Smooth muscle cell (in vitro differentiated cells): ENCODE data around the gene CC2D1B. TPM values are rescaled to one million over a fixed set of nuclear protein-coding genes. Genes with fewer than 3 reads are reported as not detected.
A peak's percentile ranks its signal among the peaks of the same experiment; 100 is the strongest.
"Not testable (repeated sequence)": the region's sequence is repeated elsewhere in the genome, so short reads cannot be mapped to it uniquely, and the experiment has no call there.

Source experiments
- DNase-seq: peaks from one replicate; lab custom pipeline; 2025; ENCODE audit not compliant: unreplicated experiment; lab: John Stamatoyannopoulos, UW
- H2AFZ ChIP-seq: fragments of 200-600 bp; sonication (generic); 2 replicates; pipeline ENCODE4 v1.6.0; 2016; ENCODE audit warnings: antibody characterized with exemption, low read depth, mild to moderate bottlenecking
- H3F3A ChIP-seq: fragments of 200-600 bp; sonication (generic); 2 replicates; pipeline ENCODE4 v1.6.0; 2017; ENCODE audit warnings: antibody characterized with exemption, low read depth
- H3K27ac ChIP-seq: fragments of 200-600 bp; sonication (generic); 2 replicates; pipeline ENCODE4 v1.5.1; 2016; ENCODE audit warnings: low read depth, mild to moderate bottlenecking
- H3K27me3 ChIP-seq: fragments of 200-600 bp; sonication (generic); 2 replicates; pipeline ENCODE4 v1.6.1; 2016; ENCODE audit warnings: low read depth, mild to moderate bottlenecking
- H3K36me3 ChIP-seq: fragments of 200-600 bp; sonication (generic); 2 replicates; pipeline ENCODE4 v1.5.1; 2016; ENCODE audit warnings: low read depth
- H3K4me1 ChIP-seq: fragments of 200-600 bp; sonication (generic); 2 replicates; pipeline ENCODE4 v1.5.1; 2016; ENCODE audit warnings: low read depth
- H3K4me2 ChIP-seq: fragments of 200-600 bp; sonication (generic); 2 replicates; pipeline ENCODE4 v1.6.0; 2016; ENCODE audit warnings: mild to moderate bottlenecking
- H3K4me3 ChIP-seq: fragments of 200-600 bp; sonication (generic); 2 replicates; pipeline ENCODE4 v1.5.1; 2016; ENCODE audit warnings: mild to moderate bottlenecking
- H3K79me2 ChIP-seq: fragments of 200-600 bp; sonication (generic); 2 replicates; pipeline ENCODE4 v1.6.0; 2016; ENCODE audit warnings: low read depth, mild to moderate bottlenecking
- H3K9ac ChIP-seq: fragments of 200-600 bp; sonication (generic); 2 replicates; pipeline ENCODE4 v1.6.0; 2016; ENCODE audit warnings: low read depth
- H3K9me3 ChIP-seq: fragments of 200-600 bp; sonication (generic); replicated peaks from 2 replicates; pipeline ENCODE4 v1.5.1; 2016; ENCODE audit warnings: low read depth
- H4K20me1 ChIP-seq: fragments of 200-600 bp; sonication (generic); 2 replicates; pipeline ENCODE4 v1.6.0; 2016; ENCODE audit warnings: low read depth
- WGBS: methylation state at CpG from one replicate; pipeline ENCODE4 v1.1.7; 2016; ENCODE audit warnings: low lambda C conversion rate; 5-methylcytosine and 5-hydroxymethylcytosine counted together
- polyA plus RNA-seq: library from polyadenylated mRNA; unstranded; fragments of >200 nt; fragmentation: Nextera tagmentation; extraction: Ambion mirVana; gene quantifications from 2 replicates; pipeline ENCODE4 v1.2.1, GENCODE V29; 2016
- total RNA-seq: library from RNA; depleted of rRNA; stranded (reverse); fragments of >200 nt; gene quantifications from 2 replicates; pipeline ENCODE4 v1.2.3, GENCODE V29; 2014
- TF ChIP-seq, protein P1 (sequence below): fragments of 200-600 bp; sonication (generic); IDR thresholded peaks from 2 replicates; pipeline ENCODE4 v1.5.1; 2017; ENCODE audit warnings: borderline replicate concordance, mild to moderate bottlenecking, antibody characterized with exemption; ENCODE audit not compliant: insufficient read depth, poor library complexity, severe bottlenecking

CC2D1B gene
- total and polyA plus RNA-seq, 2 experiments from 2014 or later = 7.9 to 12.5 TPM

DNA sequence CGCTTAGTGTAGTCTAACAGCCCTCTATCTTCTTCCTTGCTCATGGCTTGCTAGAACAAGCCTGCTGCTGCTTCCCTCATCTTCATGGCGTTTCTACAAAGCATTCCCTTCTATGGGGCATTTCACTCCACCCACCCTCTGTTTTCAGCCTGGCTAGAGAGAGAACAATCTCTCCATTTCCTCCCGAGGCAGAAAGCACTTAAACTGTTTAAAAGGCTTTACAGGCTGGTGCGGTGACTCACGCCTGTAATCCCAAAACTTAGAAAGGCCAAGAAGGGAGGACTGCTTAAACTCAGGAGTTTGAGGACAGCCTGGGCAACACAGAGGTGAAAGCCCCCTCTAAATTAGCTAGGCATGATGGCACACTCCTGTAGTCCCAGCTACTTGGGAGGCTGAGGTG, 20.5 kb upstream of the CC2D1B start:
- H3F3A ChIP-seq = no peaks in the 10 kb centered on the region
- no peaks in the 10 kb centered on the region for H3K27me3 ChIP-seq
- no peaks in the 10 kb centered on the region for H3K36me3 ChIP-seq
- no peaks in the 10 kb centered on the region for H3K4me1 ChIP-seq
- H3K9me3 ChIP-seq = no peaks in the 10 kb centered on the region
- 18% methylated on average over 5 of the region's 5 CpGs for WGBS
- peak overlapping the region; percentile 30 for H3K4me2 ChIP-seq
- H2AFZ ChIP-seq = peak overlapping the region; percentile 9
- peak overlapping the region; percentile 47 for H3K27ac ChIP-seq
- no peaks in the 10 kb centered on the region for H3K79me2 ChIP-seq
- no peak overlapping the region for H3K9ac ChIP-seq
- TF ChIP-seq, protein P1, sequence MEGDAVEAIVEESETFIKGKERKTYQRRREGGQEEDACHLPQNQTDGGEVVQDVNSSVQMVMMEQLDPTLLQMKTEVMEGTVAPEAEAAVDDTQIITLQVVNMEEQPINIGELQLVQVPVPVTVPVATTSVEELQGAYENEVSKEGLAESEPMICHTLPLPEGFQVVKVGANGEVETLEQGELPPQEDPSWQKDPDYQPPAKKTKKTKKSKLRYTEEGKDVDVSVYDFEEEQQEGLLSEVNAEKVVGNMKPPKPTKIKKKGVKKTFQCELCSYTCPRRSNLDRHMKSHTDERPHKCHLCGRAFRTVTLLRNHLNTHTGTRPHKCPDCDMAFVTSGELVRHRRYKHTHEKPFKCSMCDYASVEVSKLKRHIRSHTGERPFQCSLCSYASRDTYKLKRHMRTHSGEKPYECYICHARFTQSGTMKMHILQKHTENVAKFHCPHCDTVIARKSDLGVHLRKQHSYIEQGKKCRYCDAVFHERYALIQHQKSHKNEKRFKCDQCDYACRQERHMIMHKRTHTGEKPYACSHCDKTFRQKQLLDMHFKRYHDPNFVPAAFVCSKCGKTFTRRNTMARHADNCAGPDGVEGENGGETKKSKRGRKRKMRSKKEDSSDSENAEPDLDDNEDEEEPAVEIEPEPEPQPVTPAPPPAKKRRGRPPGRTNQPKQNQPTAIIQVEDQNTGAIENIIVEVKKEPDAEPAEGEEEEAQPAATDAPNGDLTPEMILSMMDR = no peak
- no peak overlapping the region for H3K4me3 ChIP-seq
- no peaks in the 10 kb centered on the region for H4K20me1 ChIP-seq
- no peak for DNase-seq

DNA sequence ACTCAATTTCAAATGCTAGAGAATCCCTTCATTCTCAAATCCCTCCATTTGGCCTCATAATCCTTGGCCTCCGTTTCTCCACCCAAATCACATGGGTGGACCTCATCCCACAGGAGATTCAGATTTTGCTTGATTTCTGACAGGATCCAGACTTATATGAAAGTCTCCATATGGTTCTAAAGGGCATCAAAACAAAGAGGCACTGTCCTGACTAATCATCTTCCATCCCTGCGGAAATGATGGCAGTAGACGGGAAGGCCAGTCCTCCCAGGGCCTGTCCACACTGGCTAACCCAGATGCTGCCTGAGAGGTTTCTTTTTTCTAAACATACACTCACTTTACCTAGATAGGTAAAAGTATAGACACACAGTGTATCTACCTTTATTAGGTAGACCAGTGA, 19.4 kb upstream of the CC2D1B start:
- H3K4me2 ChIP-seq = no peak overlapping the region
- H2AFZ ChIP-seq = no peak overlapping the region
- no peaks in the 10 kb centered on the region for H3K79me2 ChIP-seq
- H3K9me3 ChIP-seq = no peaks in the 10 kb centered on the region
- 89% methylated on average over 3 of the region's 3 CpGs for WGBS
- no peak overlapping the region for H3K27ac ChIP-seq
- no peaks in the 10 kb centered on the region for H3K36me3 ChIP-seq
- TF ChIP-seq, protein P1 = no peak
- no peak overlapping the region for H3K9ac ChIP-seq
- DNase-seq = no peak
- no peaks in the 10 kb centered on the region for H3K4me1 ChIP-seq
- no peaks in the 10 kb centered on the region for H3F3A ChIP-seq
- no peak overlapping the region for H3K4me3 ChIP-seq
- H3K27me3 ChIP-seq = no peaks in the 10 kb centered on the region
- no peaks in the 10 kb centered on the region for H4K20me1 ChIP-seq

GRCh38 chr1:52369851-52370250, 3.8 kb upstream of the CC2D1B start:
- H3K27me3 ChIP-seq, H3K4me2 ChIP-seq, H3K27ac ChIP-seq, H2AFZ ChIP-seq, H3K4me1 ChIP-seq, H3K4me3 ChIP-seq, H4K20me1 ChIP-seq, H3K79me2 ChIP-seq, DNase-seq, H3K36me3 ChIP-seq, H3F3A ChIP-seq, H3K9me3 ChIP-seq, H3K9ac ChIP-seq: not testable (repeated sequence)
- 22% methylated on average over 1 of the region's 1 CpG for WGBS

GRCh38 chr1:52368383-52369172, 2.6 kb upstream of the CC2D1B start:
- no peak overlapping the region for H3K9ac ChIP-seq
- 5% methylated on average over 41 of the region's 51 CpGs for WGBS

More at GRCh38 chr1:52368383-52369172, 2.6 kb upstream of the CC2D1B start:
- Histone ChIP-seq H3K9me3 (no peaks in the 10 kb centered on the region), H3K27ac (peak overlapping the region; percentile 21), H3K4me1 (peaks cover 9% of the 10 kb centered on the region), H3K27me3 (no peaks in the 10 kb centered on the region), H3K36me3 (no peaks in the 10 kb centered on the region), H4K20me1 (peaks cover 11% of the 10 kb centered on the region), H3F3A (peaks cover 5% of the 10 kb centered on the region), H3K79me2 (peaks cover 12% of the 10 kb centered on the region), H3K4me3 (peak overlapping the region; percentile 68), H2AFZ (peak overlapping the region; percentile 84), H3K4me2 (peak overlapping the region; percentile 93)
- TF ChIP-seq, protein P1 = no peak
- peak; percentile 4 for DNase-seq
